MG63 (cell line): Measurements from ENCODE around the gene PTPN1. TPM values are rescaled to one million over a fixed set of nuclear protein-coding genes. Genes with fewer than 3 reads are reported as not detected.

Experiments
- DNase-seq: peaks from one replicate; pipeline ENCODE4 v3.0.0-alpha.2; 2020
- H3K27me3 ChIP-seq: fragments of 250-450 bp; sonication (Bioruptor Pico); 2 replicates; pipeline ENCODE4 v1.5.1; 2020; ENCODE audit warnings: mild to moderate bottlenecking, moderate library complexity
- H3K36me3 ChIP-seq: fragments of 250-450 bp; sonication (Bioruptor Pico); 2 replicates; pipeline ENCODE4 v1.5.1; 2020; ENCODE audit warnings: mild to moderate bottlenecking, moderate library complexity
- H3K4me3 ChIP-seq: fragments of 250-450 bp; sonication (Bioruptor Pico); 2 replicates; pipeline ENCODE4 v1.5.1; 2020; ENCODE audit warnings: mild to moderate bottlenecking, moderate library complexity
- H3K9me3 ChIP-seq: fragments of 250-450 bp; sonication (Bioruptor Pico); 2 replicates; pipeline ENCODE4 v1.5.1; 2020; ENCODE audit warnings: mild to moderate bottlenecking, moderate library complexity
- total RNA-seq: library from RNA; depleted of rRNA; stranded (reverse); fragments of >200 nt; shearing (Covaris generic); gene quantifications from 2 replicates; pipeline ENCODE4 v1.2.3, GENCODE V29; 2014; ENCODE audit warnings: low replicate concordance

PTPN1 gene
- total RNA-seq, 1 experiment from 2014 or later: 37.1 TPM

DNA sequence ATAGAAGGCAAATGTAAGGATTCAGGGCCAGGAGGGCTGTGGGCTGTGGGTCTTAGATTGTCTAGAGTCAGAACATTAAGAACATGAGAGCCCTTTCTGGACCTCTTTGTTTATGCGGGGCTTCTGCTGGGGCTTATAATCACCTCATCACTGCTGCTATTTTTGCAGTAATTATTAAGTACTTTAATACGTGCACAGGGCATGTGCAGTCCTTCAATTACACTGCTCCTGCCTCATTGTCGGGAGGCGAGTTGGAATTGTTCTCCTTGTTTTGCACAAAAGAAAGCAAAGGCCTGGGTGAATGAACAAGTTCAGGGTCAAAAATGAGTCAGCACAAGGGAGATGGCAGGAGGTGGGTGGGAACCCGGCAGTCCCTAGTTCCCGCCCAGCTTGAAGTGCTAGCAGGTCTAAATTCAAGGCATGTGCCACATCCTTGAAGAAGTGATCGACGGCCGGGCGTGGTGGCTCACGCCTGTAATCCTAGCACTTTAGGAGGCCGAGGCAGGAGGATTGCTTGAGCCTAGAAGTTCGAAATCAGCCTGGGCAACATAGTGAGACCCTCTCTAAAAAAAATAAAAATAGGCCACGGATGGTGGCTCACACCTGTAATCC, 34.4 kb upstream of the PTPN1 start:
- no peaks in the 10 kb centered on the region for H3K36me3 ChIP-seq
- no peaks in the 10 kb centered on the region for H3K9me3 ChIP-seq
- H3K27me3 ChIP-seq: no peaks in the 10 kb centered on the region
- peak; percentile 41 for DNase-seq
- H3K4me3 ChIP-seq: no peak overlapping the region

GRCh38 chr20:50477239-50477872, 32.8 kb upstream of the PTPN1 start:
- no peak for DNase-seq
- no peaks in the 10 kb centered on the region for H3K36me3 ChIP-seq
- no peaks in the 10 kb centered on the region for H3K9me3 ChIP-seq
- no peak overlapping the region for H3K4me3 ChIP-seq
- H3K27me3 ChIP-seq: no peaks in the 10 kb centered on the region

- peak; percentile 72 for DNase-seq
- H3K4me3 ChIP-seq: no peak overlapping the region
Measured at GRCh38 chr20:50478162-50478990, 31.8 kb upstream of the PTPN1 start.

DNA sequence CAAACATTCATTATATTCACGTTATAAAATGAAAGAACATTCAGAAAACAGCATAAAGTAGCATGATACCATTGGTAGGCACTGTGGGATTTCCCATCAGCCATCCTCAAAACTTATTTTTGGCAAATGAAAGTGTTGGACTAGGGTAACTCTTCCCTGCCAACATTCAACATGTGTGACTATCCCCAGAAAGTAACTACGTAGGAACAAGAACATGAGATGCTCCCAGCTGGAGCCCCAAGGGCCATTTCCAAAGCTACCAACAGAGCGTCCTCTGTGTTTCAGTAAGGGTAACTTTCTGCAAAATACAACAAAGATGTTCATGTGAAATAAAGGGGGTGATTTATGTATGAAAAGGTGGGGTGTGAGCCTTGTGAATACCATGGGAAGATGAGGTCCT, 28.4 kb upstream of the PTPN1 start:
- Histone ChIP-seq H3K9me3 (peaks cover 2% of the 10 kb centered on the region; the same call in 1 of the 2 replicates), H3K4me3 (no peak overlapping the region), H3K36me3 (no peaks in the 10 kb centered on the region), H3K27me3 (no peaks in the 10 kb centered on the region)
- no peak for DNase-seq

More at GRCh38 chr20:50478162-50478990, 31.8 kb upstream of the PTPN1 start:
- H3K27me3 ChIP-seq: no peaks in the 10 kb centered on the region
- H3K9me3 ChIP-seq: no peaks in the 10 kb centered on the region
- no peaks in the 10 kb centered on the region for H3K36me3 ChIP-seq

DNA sequence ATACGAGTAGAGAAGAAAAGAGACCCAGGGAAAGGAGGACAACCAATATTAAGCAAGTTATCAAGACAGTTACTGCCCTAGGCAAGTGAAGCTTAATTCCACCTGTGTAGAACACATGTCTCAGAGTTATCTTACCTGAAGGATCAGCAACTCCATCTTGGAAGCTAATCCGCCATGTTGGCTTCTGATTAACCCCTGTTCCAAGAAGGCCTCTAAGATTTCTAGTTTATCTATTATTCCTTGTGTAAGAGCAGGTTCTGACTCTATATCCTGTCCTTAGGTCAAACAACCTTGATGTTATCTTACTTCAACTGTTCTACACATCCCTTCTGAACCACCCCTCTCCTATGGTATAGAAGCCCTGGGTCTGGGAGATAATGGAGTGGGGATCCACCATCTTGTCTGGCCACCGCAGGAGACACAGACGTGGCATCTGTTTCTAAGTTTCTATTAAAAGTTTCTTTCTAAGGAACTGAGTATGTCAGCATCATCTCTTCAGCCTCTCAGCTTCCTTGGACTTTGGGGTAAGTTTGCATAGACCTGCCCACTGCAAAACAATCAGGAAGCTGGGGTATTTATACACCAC, 27.7 kb upstream of the PTPN1 start:
- Histone ChIP-seq H3K27me3 (no peaks in the 10 kb centered on the region), H3K36me3 (no peaks in the 10 kb centered on the region), H3K9me3 (peaks cover 2% of the 10 kb centered on the region; the same call in 1 of the 2 replicates), H3K4me3 (no peak overlapping the region)
- no peak for DNase-seq

DNA sequence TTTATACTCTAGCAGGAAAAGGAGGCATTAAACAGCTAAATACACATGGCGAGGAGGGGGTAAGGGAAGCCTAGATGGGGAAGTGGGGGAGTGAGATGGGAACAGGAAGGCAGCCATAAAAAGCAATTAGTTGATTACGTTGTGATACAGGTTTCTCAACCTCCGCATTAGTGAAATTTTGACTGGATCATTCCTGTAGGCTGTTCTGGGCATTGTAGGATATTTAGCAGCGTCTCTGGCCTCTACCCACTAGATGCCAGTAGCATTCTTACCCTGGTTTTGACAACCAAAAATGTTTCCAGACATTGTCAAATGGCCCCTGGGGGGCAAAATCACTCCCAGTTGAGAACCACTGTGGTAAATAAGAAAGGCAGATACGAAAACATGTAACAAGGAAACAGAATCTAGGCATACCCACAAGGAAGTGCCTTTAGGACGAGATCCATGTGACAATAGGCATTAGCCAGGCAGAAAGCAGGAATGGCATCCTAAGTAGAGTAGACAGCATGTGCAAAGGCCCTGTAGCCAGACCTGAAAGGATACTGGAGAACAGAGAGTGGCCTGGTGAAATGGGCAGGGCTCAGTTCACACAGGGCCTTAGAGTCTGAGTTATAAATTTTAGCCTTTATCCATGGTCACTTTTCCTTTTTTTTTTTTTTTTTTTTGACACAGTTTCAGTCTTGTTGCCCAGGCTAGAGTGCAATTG, 25.8 kb upstream of the PTPN1 start:
- Histone ChIP-seq H3K9me3 (peaks cover 2% of the 10 kb centered on the region; the same call in 1 of the 2 replicates), H3K27me3 (no peaks in the 10 kb centered on the region), H3K36me3 (no peaks in the 10 kb centered on the region), H3K4me3 (peak overlapping the region; percentile 41; the same call in 1 of the 2 replicates)
- no peak for DNase-seq

GRCh38 chr20:50487397-50487796, 22.8 kb upstream of the PTPN1 start:
- no peaks in the 10 kb centered on the region for H3K27me3 ChIP-seq
- DNase-seq: no peak
- H3K9me3 ChIP-seq: peaks cover 2% of the 10 kb centered on the region; the same call in 1 of the 2 replicates
- H3K36me3 ChIP-seq: no peaks in the 10 kb centered on the region
- H3K4me3 ChIP-seq: no peak overlapping the region

- Histone ChIP-seq H3K4me3 (no peak overlapping the region), H3K9me3 (peaks cover 2% of the 10 kb centered on the region; the same call in 1 of the 2 replicates), H3K36me3 (no peaks in the 10 kb centered on the region), H3K27me3 (no peaks in the 10 kb centered on the region)
- DNase-seq: no peak
Measured at GRCh38 chr20:50488236-50488806, 21.9 kb upstream of the PTPN1 start.

- Histone ChIP-seq H3K9me3 (no peaks in the 10 kb centered on the region), H3K27me3 (no peaks in the 10 kb centered on the region), H3K36me3 (no peaks in the 10 kb centered on the region), H3K4me3 (no peak overlapping the region)
- DNase-seq: no peak
Measured at GRCh38 chr20:50491168-50491567, 19.0 kb upstream of the PTPN1 start.

DNA sequence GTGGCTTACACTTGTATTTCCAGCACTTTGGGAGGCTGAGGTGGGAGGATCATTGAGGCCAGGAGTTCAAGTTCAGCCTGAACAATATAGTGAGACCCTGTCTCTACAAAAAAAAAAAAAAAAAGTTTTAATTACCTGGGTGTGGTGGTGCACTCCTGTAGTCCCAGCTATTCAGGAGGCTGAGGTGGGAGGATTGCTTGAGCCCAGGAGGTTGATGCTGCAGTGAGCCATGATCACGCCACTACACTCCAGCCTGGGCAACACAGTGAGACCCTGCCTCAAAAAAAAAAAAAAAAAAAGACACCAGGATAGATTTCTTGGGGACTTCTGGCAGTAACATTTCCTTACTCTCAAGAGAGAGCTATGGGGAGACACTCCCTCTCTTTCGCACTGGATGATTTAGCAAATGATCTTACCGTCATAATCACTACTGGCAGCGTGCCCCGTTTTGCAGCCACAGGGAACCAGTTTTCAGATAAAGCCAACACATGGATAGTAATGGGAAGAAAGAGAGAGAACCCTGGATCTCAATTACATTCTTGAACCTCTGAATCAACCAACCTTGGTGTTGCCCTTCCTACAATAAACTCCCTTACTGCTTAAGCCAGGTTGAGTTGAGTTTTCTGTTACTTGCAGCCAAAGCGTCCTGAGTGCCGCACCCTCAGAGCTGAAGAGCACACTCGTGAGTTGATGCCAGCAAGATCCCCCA, 18.1 kb upstream of the PTPN1 start:
- Histone ChIP-seq H3K4me3 (no peak overlapping the region), H3K36me3 (no peaks in the 10 kb centered on the region), H3K27me3 (no peaks in the 10 kb centered on the region), H3K9me3 (no peaks in the 10 kb centered on the region)
- DNase-seq: peak; percentile 65

GRCh38 chr20:50493881-50494253, 16.3 kb upstream of the PTPN1 start:
- H3K4me3 ChIP-seq: no peak overlapping the region
- H3K27me3 ChIP-seq: no peaks in the 10 kb centered on the region
- H3K9me3 ChIP-seq: no peaks in the 10 kb centered on the region
- DNase-seq: no peak
- H3K36me3 ChIP-seq: no peaks in the 10 kb centered on the region

- Histone ChIP-seq H3K9me3 (no peaks in the 10 kb centered on the region), H3K4me3 (no peak overlapping the region), H3K36me3 (no peaks in the 10 kb centered on the region), H3K27me3 (no peaks in the 10 kb centered on the region)
- no peak for DNase-seq
Measured at GRCh38 chr20:50494428-50494827, 15.8 kb upstream of the PTPN1 start.

GRCh38 chr20:50496773-50497385, 13.3 kb upstream of the PTPN1 start:
- Histone ChIP-seq H3K4me3 (no peak overlapping the region), H3K9me3 (no peaks in the 10 kb centered on the region), H3K27me3 (no peaks in the 10 kb centered on the region), H3K36me3 (no peaks in the 10 kb centered on the region)
- no peak for DNase-seq

- DNase-seq: no peak
- Histone ChIP-seq H3K27me3 (no peaks in the 10 kb centered on the region), H3K4me3 (no peak overlapping the region), H3K9me3 (no peaks in the 10 kb centered on the region), H3K36me3 (no peaks in the 10 kb centered on the region)
Measured at GRCh38 chr20:50498071-50498776, 12.0 kb upstream of the PTPN1 start.

DNA sequence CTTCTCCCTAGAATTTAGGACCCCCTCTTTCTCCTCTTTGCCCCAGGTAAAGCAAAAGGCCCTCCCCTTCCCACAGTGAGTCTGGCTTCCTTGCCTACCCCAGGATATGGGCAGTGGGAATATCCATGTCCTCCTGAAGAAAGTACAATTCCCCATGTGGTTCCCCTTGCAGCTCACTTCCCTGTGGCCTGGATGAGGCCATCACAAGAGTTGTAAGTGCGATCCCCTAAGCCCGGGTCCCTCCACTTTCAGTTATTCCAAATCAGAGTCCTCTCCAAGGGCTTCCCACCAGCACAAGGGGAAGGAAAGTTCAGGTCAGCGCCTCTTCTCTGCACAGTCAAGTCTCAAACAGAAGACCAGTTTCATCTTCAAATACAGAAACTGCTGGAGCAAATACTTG, 10.2 kb upstream of the PTPN1 start:
- no peak overlapping the region for H3K4me3 ChIP-seq
- H3K36me3 ChIP-seq: no peaks in the 10 kb centered on the region
- DNase-seq: no peak
- H3K9me3 ChIP-seq: no peaks in the 10 kb centered on the region
- no peaks in the 10 kb centered on the region for H3K27me3 ChIP-seq
